Cardiac muscle cell (in vitro differentiated cells and primary cell): ENCODE measurements around the gene ANXA4. TPM values are rescaled to one million over a fixed set of nuclear protein-coding genes. Genes with fewer than 3 reads are reported as not detected.
"Not testable (repeated sequence)": the region's sequence is repeated elsewhere in the genome, so short reads cannot be mapped to it uniquely, and the experiment has no call there.

Experiments
- DNase-seq, 2 donors: peaks; one replicate each; pipeline versions ENCODE4 v3.0.0 to v3.0.0-alpha.2; 2010 to 2017; ENCODE audit warnings: low read depth in 1 of 2, low spot score in 1 of 2
- H3K27ac ChIP-seq: fragments of 200-600 bp; sonication (generic); 2 replicates; pipeline ENCODE4 v1.5.1; 2016
- H3K27me3 ChIP-seq: fragments of 200-600 bp; sonication (generic); 2 replicates; pipeline ENCODE4 v1.6.0; 2016; ENCODE audit warnings: control low read depth
- H3K36me3 ChIP-seq: fragments of 200-600 bp; sonication (generic); 2 replicates; pipeline ENCODE4 v1.5.1; 2016; ENCODE audit warnings: control low read depth
- H3K4me1 ChIP-seq: fragments of 200-600 bp; sonication (generic); 2 replicates; pipeline ENCODE4 v1.8.1; 2017; ENCODE audit warnings: low read depth, mild to moderate bottlenecking, mixed run types
- H3K4me3 ChIP-seq: fragments of 200-600 bp; sonication (generic); 2 replicates; pipeline ENCODE4 v1.5.1; 2016; ENCODE audit warnings: mild to moderate bottlenecking
- H3K9me3 ChIP-seq: fragments of 200-600 bp; sonication (generic); 2 replicates; pipeline ENCODE4 v1.5.1; 2017; ENCODE audit warnings: low read depth, mild to moderate bottlenecking, control low read depth
- CTCF ChIP-seq: IDR thresholded peaks from 2 replicates; pipeline ENCODE4 v1.5.1; 2012; ENCODE audit warnings: low read depth, mild to moderate bottlenecking, low read length
- polyA plus RNA-seq: library from polyadenylated mRNA; unstranded; fragments of >200 nt; fragmentation: Nextera tagmentation; extraction: Ambion mirVana; gene quantifications from 2 replicates; pipeline ENCODE4 v1.2.1, GENCODE V29; 2016
- total RNA-seq: library from RNA; depleted of rRNA; stranded (reverse); fragments of >200 nt; gene quantifications from 2 replicates; pipeline ENCODE4 v1.2.3, GENCODE V29; 2016

The ANXA4 gene
- total and polyA plus RNA-seq, 2 experiments from 2014 or later, result 18.0 to 27.2 TPM

- not testable (repeated sequence) for H3K27ac ChIP-seq, H3K27me3 ChIP-seq, H3K4me1 ChIP-seq, H3K36me3 ChIP-seq, H3K4me3 ChIP-seq, H3K9me3 ChIP-seq
- peak; percentile 85 to 90 for DNase-seq
- TF ChIP-seq CTCF, result peak; percentile 75
Measured at GRCh38 chr2:69714539-69715220, 27.3 kb upstream of the ANXA4 start.

- no peak for DNase-seq
Measured at GRCh38 chr2:69715964-69716363, 26.0 kb upstream of the ANXA4 start.

GRCh38 chr2:69716555-69717120 lies 25.3 kb upstream of the ANXA4 start:
- Histone ChIP-seq H3K27me3 (no peaks in the 10 kb centered on the region), H3K27ac (no peak overlapping the region), H3K4me3 (no peak overlapping the region), H3K9me3 (no peaks in the 10 kb centered on the region), H3K4me1 (peaks cover 8% of the 10 kb centered on the region), H3K36me3 (no peaks in the 10 kb centered on the region)
- DNase-seq, result peak in 1 of 2 donors; percentile 52
- no peak for TF ChIP-seq CTCF

More at GRCh38 chr2:69715964-69716363, 26.0 kb upstream of the ANXA4 start:
- no peak overlapping the region for H3K4me3 ChIP-seq
- H3K27ac ChIP-seq, result no peak overlapping the region
- peaks cover 8% of the 10 kb centered on the region for H3K4me1 ChIP-seq
- H3K9me3 ChIP-seq, result no peaks in the 10 kb centered on the region
- no peak for TF ChIP-seq CTCF
- no peaks in the 10 kb centered on the region for H3K36me3 ChIP-seq
- no peaks in the 10 kb centered on the region for H3K27me3 ChIP-seq

- no peak overlapping the region for H3K4me3 ChIP-seq
- DNase-seq, result no peak
- H3K36me3 ChIP-seq, result no peaks in the 10 kb centered on the region
- H3K9me3 ChIP-seq, result no peaks in the 10 kb centered on the region
- no peak for TF ChIP-seq CTCF
- no peaks in the 10 kb centered on the region for H3K27me3 ChIP-seq
- H3K27ac ChIP-seq, result no peak overlapping the region
- H3K4me1 ChIP-seq, result peaks cover 8% of the 10 kb centered on the region
Measured at GRCh38 chr2:69717186-69717585, 24.7 kb upstream of the ANXA4 start.

GRCh38 chr2:69717861-69718273 lies 24.1 kb upstream of the ANXA4 start:
- TF ChIP-seq CTCF, result no peak
- Histone ChIP-seq H3K4me3 (no peak overlapping the region), H3K36me3 (no peaks in the 10 kb centered on the region), H3K4me1 (peaks cover 8% of the 10 kb centered on the region), H3K9me3 (no peaks in the 10 kb centered on the region), H3K27ac (no peak overlapping the region), H3K27me3 (no peaks in the 10 kb centered on the region)
- no peak for DNase-seq
